Hepatocyte (in vitro differentiated cells): ENCODE results near the gene NPBWR2.

Experiments used
- CTCF ChIP-seq: fragments of 200-600 bp; sonication (generic); IDR thresholded peaks from 2 replicates; pipeline ENCODE4 v1.5.1; 2016; ENCODE audit warnings: antibody characterized with exemption, mild to moderate bottlenecking; ENCODE audit not compliant: poor library complexity
- EZH2 ChIP-seq: fragments of 200-600 bp; sonication (generic); IDR thresholded peaks from 2 replicates; pipeline ENCODE4 v1.6.1; 2016; ENCODE audit warnings: antibody characterized with exemption, mild to moderate bottlenecking, borderline replicate concordance

- TF ChIP-seq CTCF (no peak), EZH2 (no peak)
These were observed 11.9 kb upstream of the NPBWR2 start for GRCh38 chr20:64119301-64119680.
